K562 (cell line): ENCODE measurements around the gene TMC1. TPM values are rescaled to one million over a fixed set of nuclear protein-coding genes. Genes with fewer than 3 reads are reported as not detected.

Experiments
- ATAC-seq: fragments of 200-7000 bp; cut with Tn5 transposase; 3 replicates; pipeline ENCODE4 v1.9.1; 2020; ENCODE audit warnings: moderate library complexity
- BruUV-seq: library from RNA; stranded (reverse); fragments of 400-500 nt; replicated peaks from 2 replicates; lab custom pipeline; 2021; lab: Mats Ljungman, UMichigan
- CTCF ChIA-PET: fragments of 300-600 bp; formaldehyde crosslinking; extraction: SDS; loops from one replicate; lab custom pipeline; 2021; ENCODE audit warnings: low intra/inter-chr PET ratio; lab: Yijun Ruan, JAX
- POLR2A ChIA-PET: fragments of 300-600, 350-650 bp; sonication (Branson Sonifier 250); formaldehyde crosslinking; extraction: SDS; loops from one replicate; lab custom pipeline; 2021; ENCODE audit warnings: antibody characterized with exemption, inconsistent platforms; lab: Yijun Ruan, JAX
- DNase-seq, 4 experiments: peaks; one replicate each; pipeline versions ENCODE4 v3.0.0 to v3.0.0-alpha.2; 2011 to 2018; ENCODE audit warnings: low spot score in 3 of 4, mixed read lengths in 3 of 4; ENCODE audit errors: extremely low read depth in 1 of 4
- FAIRE-seq: peaks from 2 replicates; lab custom pipeline; 2011; peaks lifted over from hg19 to GRCh38; lab: Jason Lieb, UNC
- H2AFZ ChIP-seq: 2 replicates; pipeline ENCODE4 v1.6.0; 2011; ENCODE audit warnings: low read depth, low read length, control low read depth, inconsistent platforms
- H3K27ac ChIP-seq: fragments of 200-600 bp; 3 replicates; pipeline ENCODE4 v1.8.0; 2011; ENCODE audit warnings: low read depth, mild to moderate bottlenecking, control low read depth, inconsistent platforms, low read length, moderate library complexity, mixed read lengths; ENCODE audit errors: extremely low read depth
- H3K27me3 ChIP-seq, 2 experiments: fragments of 300-600 bp in 1 of 2; 2 replicates in 1 of 2; 3 replicates in 1 of 2; pipeline versions ENCODE4 v1.6.0 to v1.8.0; 2011; ENCODE audit warnings: inconsistent platforms in 2 of 2, low read length in 2 of 2, mild to moderate bottlenecking in 1 of 2, mixed read lengths in 1 of 2, moderate library complexity in 1 of 2; ENCODE audit not compliant: control insufficient read depth in 2 of 2, insufficient read depth in 2 of 2
- H3K36me3 ChIP-seq: fragments of 300-600 bp; 3 replicates; pipeline ENCODE4 v1.8.0; 2011; ENCODE audit warnings: mild to moderate bottlenecking, low read length, inconsistent platforms; ENCODE audit not compliant: control insufficient read depth, insufficient read depth
- H3K4me1 ChIP-seq, 2 experiments: fragments of 200-600 bp in 1 of 2; replicated peaks in 1 of 2; 2 replicates in 1 of 2; 3 replicates in 1 of 2; pipeline versions ENCODE4 v1.5.1 to v1.8.0; 2011; ENCODE audit warnings: inconsistent platforms in 2 of 2, low read length in 2 of 2, mild to moderate bottlenecking in 1 of 2, mixed read lengths in 1 of 2, moderate library complexity in 1 of 2; ENCODE audit not compliant: control insufficient read depth in 2 of 2, insufficient read depth in 2 of 2
- H3K4me2 ChIP-seq: 2 replicates; pipeline ENCODE4 v1.6.1; 2011; ENCODE audit warnings: low read length, control low read depth, inconsistent platforms, mixed read lengths; ENCODE audit not compliant: insufficient read depth
- H3K4me3 ChIP-seq: fragments of 200-600 bp; sonication (generic), shearing (Covaris generic); 2 replicates; pipeline ENCODE4 v1.5.1; 2016; ENCODE audit warnings: control low read depth, inconsistent platforms
- H3K79me2 ChIP-seq: fragments of 200-600 bp; 3 replicates; pipeline ENCODE4 v1.8.0; 2011; ENCODE audit warnings: low read length, inconsistent platforms; ENCODE audit not compliant: control insufficient read depth, insufficient read depth
- H3K9ac ChIP-seq, 2 experiments: 2 replicates each; pipeline versions ENCODE4 v1.6.0 to v1.6.1; 2011; ENCODE audit warnings: low read depth in 2 of 2, low read length in 2 of 2, control low read depth in 1 of 2, inconsistent platforms in 1 of 2, mild to moderate bottlenecking in 1 of 2, mixed read lengths in 1 of 2; ENCODE audit not compliant: insufficient read depth in 1 of 2
- H3K9me1 ChIP-seq: one replicate; pipeline ENCODE4 v1.6.0; 2011; ENCODE audit warnings: inconsistent platforms, mild to moderate bottlenecking, low read length, moderate library complexity; ENCODE audit not compliant: control insufficient read depth, insufficient read depth
- H3K9me3 ChIP-seq: replicated peaks from 2 replicates; pipeline ENCODE4 v1.5.1; 2011; ENCODE audit warnings: low read depth, low read length, inconsistent platforms; ENCODE audit not compliant: control insufficient read depth, insufficient read depth
- H4K20me1 ChIP-seq: replicated peaks from 2 replicates; pipeline ENCODE4 v1.6.1; 2011; ENCODE audit warnings: low read length, inconsistent platforms, mixed read lengths; ENCODE audit not compliant: control insufficient read depth, insufficient read depth
- BRF1 ChIP-seq: IDR thresholded peaks from 3 replicates; pipeline ENCODE4 v1.6.1; 2011; ENCODE audit warnings: borderline replicate concordance, mild to moderate bottlenecking; ENCODE audit not compliant: insufficient read length; ENCODE audit errors: extremely low read depth
- HMG20B ChIP-seq: fragments of 250-450 bp; sonication (Bioruptor Pico); IDR thresholded peaks from 2 replicates; pipeline ENCODE4 v1.5.0; 2021; ENCODE audit warnings: mild to moderate bottlenecking
- MCM2 ChIP-seq: fragments of 450-650 bp; IDR thresholded peaks from 2 replicates; pipeline ENCODE4 v1.6.1; 2017; ENCODE audit warnings: low read depth, mild to moderate bottlenecking
- PTBP1 ChIP-seq: fragments of 200-400 bp; formaldehyde crosslinking; IDR thresholded peaks from 2 replicates; pipeline ENCODE4 v1.6.1; 2017; ENCODE audit warnings: low read depth, low read length
- SP2 ChIP-seq: IDR thresholded peaks from 2 replicates; pipeline ENCODE4 v1.6.1; 2011; ENCODE audit warnings: mild to moderate bottlenecking, low read depth, low read length, moderate library complexity; ENCODE audit not compliant: poor library complexity, severe bottlenecking; ENCODE audit errors: extremely low read depth
- TCF3 ChIP-seq: sonication (generic); formaldehyde crosslinking; IDR thresholded peaks from 2 replicates; pipeline ENCODE4 v1.4.0; 2020; ENCODE audit warnings: mild to moderate bottlenecking, missing genetic modification reagents
- TEAD4 ChIP-seq, 2 experiments: sonication (generic) in 1 of 2; formaldehyde crosslinking in 1 of 2; IDR thresholded peaks; 2 replicates each; pipeline versions ENCODE4 v1.6.1 to v1.8.0; 2012 to 2022; ENCODE audit warnings: borderline replicate concordance in 1 of 2, inconsistent platforms in 1 of 2, low read length in 1 of 2, mild to moderate bottlenecking in 1 of 2, missing genetic modification reagents in 1 of 2
- ZEB2 ChIP-seq: fragments of 450-650 bp; IDR thresholded peaks from 2 replicates; pipeline ENCODE4 v1.6.1; 2016
- ZNF232 ChIP-seq: sonication (generic); formaldehyde crosslinking; IDR thresholded peaks from 2 replicates; pipeline ENCODE4 v1.8.0; 2022; ENCODE audit warnings: mild to moderate bottlenecking, missing genetic modification reagents
- ZNF830 ChIP-seq: fragments of 250-450 bp; sonication (Bioruptor Pico); IDR thresholded peaks from 2 replicates; pipeline ENCODE4 v1.5.0; 2021; ENCODE audit warnings: mild to moderate bottlenecking
- WGBS: fragments of 100-300 bp; shearing (Covaris generic); methylation state at CpG from one replicate; pipeline ENCODE4 v1.1.6; 2016; ENCODE audit warnings: low coverage, mixed read lengths; ENCODE audit not compliant: insufficient coverage; ENCODE audit errors: missing lambda C conversion rate; 5-methylcytosine and 5-hydroxymethylcytosine counted together
- in situ Hi-C: fragments of 300-500 bp; cut with MboI; formaldehyde crosslinking; loops from 4 replicates; pipeline ENCODE4 v1.15.0; 2018; ENCODE audit warnings: inconsistent platforms, mixed read lengths
- intact Hi-C: fragments of 100-400 bp; cut with micrococcal nuclease; formaldehyde crosslinking; loops from 2 replicates; pipeline ENCODE4 v1.14.2; 2022
- polyA plus RNA-seq, 8 experiments: library from polyadenylated mRNA; depleted of rRNA in 4 of 8; stranded (reverse) in 5 of 8; unstranded in 3 of 8; fragments of >200 nt; fragmentation: Nextera tagmentation in 2 of 8; fragmentation: Illumina TruSeq in 1 of 8; extraction: Ambion mirVana in 2 of 8; extraction: Trizol in 1 of 8; gene quantifications; 2 replicates each; pipeline versions ENCODE4 v1.2.1 to v1.2.3, GENCODE V29; 2011 to 2014; ENCODE audit warnings: inconsistent platforms in 1 of 8, missing spikeins in 1 of 8
- total RNA-seq, 7 experiments: library from RNA; depleted of rRNA in 6 of 7; stranded (reverse); fragments of >200 nt in 6 of 7; fragmentation: Illumina TruSeq in 2 of 7; extraction: Trizol in 2 of 7; gene quantifications; 2 replicates each; pipeline versions ENCODE4 v1.2.1 to v1.2.3, GENCODE V29; 2011 to 2021; ENCODE audit warnings: low replicate concordance in 1 of 7
- TF ChIP-seq, protein P1 (sequence below): fragments of 450-650 bp; formaldehyde crosslinking; IDR thresholded peaks from 2 replicates; pipeline ENCODE4 v1.4.0; 2020; ENCODE audit warnings: mild to moderate bottlenecking, mixed read lengths
- TF ChIP-seq, protein P2 (sequence below): fragments of 250-450 bp; sonication (Bioruptor Pico); IDR thresholded peaks from 2 replicates; pipeline ENCODE4 v1.5.0; 2021
- TF ChIP-seq, protein P3 (sequence below): sonication (generic); formaldehyde crosslinking; IDR thresholded peaks from 2 replicates; pipeline ENCODE4 v1.8.0; 2022; ENCODE audit warnings: mild to moderate bottlenecking, missing genetic modification reagents
- TF ChIP-seq, protein P4 (sequence below): sonication (generic); formaldehyde crosslinking; IDR thresholded peaks from 2 replicates; pipeline ENCODE4 v1.8.0; 2022; ENCODE audit warnings: mild to moderate bottlenecking, low read depth, missing genetic modification reagents

The TMC1 gene
- total and polyA plus RNA-seq, 9 of the 15 experiments (the other 6 are each of a cell fraction or from before 2014, with no cell fraction given) = 0.10 to 0.15 TPM; not detected in 7

DNA sequence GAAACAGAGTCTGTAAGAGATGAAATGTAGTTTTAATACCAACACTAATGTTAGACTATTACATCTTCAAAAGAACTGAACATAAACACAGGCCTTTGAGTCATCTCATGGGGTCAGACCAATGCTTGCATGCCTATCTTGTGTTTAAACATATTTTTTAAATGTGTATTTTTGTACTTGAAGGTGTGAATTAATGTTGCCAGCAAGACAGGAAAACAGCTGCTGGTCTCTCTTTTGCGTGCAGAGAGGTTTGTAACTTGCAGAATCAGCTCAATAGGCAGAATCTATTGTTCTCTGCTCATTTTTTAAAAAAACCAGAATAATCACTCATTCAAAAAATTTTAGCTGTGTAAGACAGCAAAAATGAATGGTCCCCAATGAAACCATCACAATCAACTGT, 251.3 kb downstream of the TMC1 start:
- H3K4me1 ChIP-seq = no peaks in the 10 kb centered on the region
- H3K9me3 ChIP-seq = no peaks in the 10 kb centered on the region
- POLR2A ChIA-PET = no interaction called here
- H2AFZ ChIP-seq = no peak overlapping the region
- no TSS peak for BruUV-seq
- no peak overlapping the region for H3K4me3 ChIP-seq
- no peaks in the 10 kb centered on the region for H4K20me1 ChIP-seq
- in situ Hi-C loops = no loop called here
- H3K9ac ChIP-seq = no peak overlapping the region
- intact Hi-C loops = no loop called here
- no peak for ATAC-seq
- no peak for FAIRE-seq
- no peak overlapping the region for H3K4me2 ChIP-seq
- no CpG with 5 or more reads among the region's 1 CpG for WGBS
- CTCF ChIA-PET = no interaction called here
- no peak for DNase-seq
- H3K27me3 ChIP-seq = no peaks in the 10 kb centered on the region
- no peaks in the 10 kb centered on the region for H3K36me3 ChIP-seq
- no peaks in the 10 kb centered on the region for H3K79me2 ChIP-seq
- no peaks in the 10 kb centered on the region for H3K9me1 ChIP-seq
- H3K27ac ChIP-seq = no peak overlapping the region
- TF ChIP-seq ZNF232 (no peak), SP2 (no peak), BRF1 (no peak), ZEB2 (no peak), ZNF830 (CRISPR knock-in tag) (no peak), PTBP1 (no peak), HMG20B (CRISPR knock-in tag) (no peak), TEAD4 (IDR thresholded peaks at IDR 0.05; ENCODE audit: low read length) (no peak), TEAD4 (CRISPR knock-in tag; IDR thresholded peaks at IDR 0.05; ENCODE audit: borderline replicate concordance) (no peak), TCF3 (CRISPR knock-in tag) (no peak), MCM2 (no peak)
- TF ChIP-seq, protein P1, sequence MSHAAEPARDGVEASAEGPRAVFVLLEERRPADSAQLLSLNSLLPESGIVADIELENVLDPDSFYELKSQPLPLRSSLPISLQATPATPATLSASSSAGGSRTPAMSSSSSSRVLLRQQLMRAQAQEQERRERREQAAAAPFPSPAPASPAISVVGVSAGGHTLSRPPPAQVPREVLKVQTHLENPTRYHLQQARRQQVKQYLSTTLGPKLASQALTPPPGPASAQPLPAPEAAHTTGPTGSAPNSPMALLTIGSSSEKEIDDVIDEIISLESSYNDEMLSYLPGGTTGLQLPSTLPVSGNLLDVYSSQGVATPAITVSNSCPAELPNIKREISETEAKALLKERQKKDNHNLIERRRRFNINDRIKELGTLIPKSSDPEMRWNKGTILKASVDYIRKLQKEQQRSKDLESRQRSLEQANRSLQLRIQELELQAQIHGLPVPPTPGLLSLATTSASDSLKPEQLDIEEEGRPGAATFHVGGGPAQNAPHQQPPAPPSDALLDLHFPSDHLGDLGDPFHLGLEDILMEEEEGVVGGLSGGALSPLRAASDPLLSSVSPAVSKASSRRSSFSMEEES (CRISPR knock-in tag) = no peak
- TF ChIP-seq, protein P2, sequence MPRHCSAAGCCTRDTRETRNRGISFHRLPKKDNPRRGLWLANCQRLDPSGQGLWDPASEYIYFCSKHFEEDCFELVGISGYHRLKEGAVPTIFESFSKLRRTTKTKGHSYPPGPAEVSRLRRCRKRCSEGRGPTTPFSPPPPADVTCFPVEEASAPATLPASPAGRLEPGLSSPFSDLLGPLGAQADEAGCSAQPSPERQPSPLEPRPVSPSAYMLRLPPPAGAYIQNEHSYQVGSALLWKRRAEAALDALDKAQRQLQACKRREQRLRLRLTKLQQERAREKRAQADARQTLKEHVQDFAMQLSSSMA (CRISPR knock-in tag) = no peak
- TF ChIP-seq, protein P3, sequence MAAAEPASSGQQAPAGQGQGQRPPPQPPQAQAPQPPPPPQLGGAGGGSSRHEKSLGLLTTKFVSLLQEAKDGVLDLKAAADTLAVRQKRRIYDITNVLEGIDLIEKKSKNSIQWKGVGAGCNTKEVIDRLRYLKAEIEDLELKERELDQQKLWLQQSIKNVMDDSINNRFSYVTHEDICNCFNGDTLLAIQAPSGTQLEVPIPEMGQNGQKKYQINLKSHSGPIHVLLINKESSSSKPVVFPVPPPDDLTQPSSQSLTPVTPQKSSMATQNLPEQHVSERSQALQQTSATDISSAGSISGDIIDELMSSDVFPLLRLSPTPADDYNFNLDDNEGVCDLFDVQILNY (CRISPR knock-in tag) = no peak
- TF ChIP-seq, protein P4, sequence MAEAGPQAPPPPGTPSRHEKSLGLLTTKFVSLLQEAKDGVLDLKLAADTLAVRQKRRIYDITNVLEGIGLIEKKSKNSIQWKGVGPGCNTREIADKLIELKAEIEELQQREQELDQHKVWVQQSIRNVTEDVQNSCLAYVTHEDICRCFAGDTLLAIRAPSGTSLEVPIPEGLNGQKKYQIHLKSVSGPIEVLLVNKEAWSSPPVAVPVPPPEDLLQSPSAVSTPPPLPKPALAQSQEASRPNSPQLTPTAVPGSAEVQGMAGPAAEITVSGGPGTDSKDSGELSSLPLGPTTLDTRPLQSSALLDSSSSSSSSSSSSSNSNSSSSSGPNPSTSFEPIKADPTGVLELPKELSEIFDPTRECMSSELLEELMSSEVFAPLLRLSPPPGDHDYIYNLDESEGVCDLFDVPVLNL (CRISPR knock-in tag) = no peak
